Astrocyte of the cerebellum (primary cell): ENCODE results near the gene EVC.

Experiments used
- DNase-seq: peaks from one replicate; pipeline ENCODE4 v3.0.0-alpha.2; 2011; ENCODE audit warnings: low read depth
- H3K4me3 ChIP-seq: 2 replicates; pipeline ENCODE4 v1.5.1; 2011; ENCODE audit warnings: mild to moderate bottlenecking, low read depth, low read length, moderate library complexity
- CTCF ChIP-seq: IDR thresholded peaks from 2 replicates; pipeline ENCODE4 v1.5.1; 2012; ENCODE audit warnings: low read length, low read depth, moderate library complexity, mild to moderate bottlenecking; ENCODE audit errors: missing control alignments
- in situ Hi-C: cut with HindIII; loops from 2 replicates; pipeline ENCODE4 v1.10.0; 2017; ENCODE audit warnings: low sequenced_read_pairs

The EVC gene

GRCh38 chr4:5751666-5752375, 40.8 kb downstream of the EVC start:
- DNase-seq = no peak
- in situ Hi-C loops = no loop called here
- TF ChIP-seq CTCF = no peak
- no peak overlapping the region for H3K4me3 ChIP-seq

DNA sequence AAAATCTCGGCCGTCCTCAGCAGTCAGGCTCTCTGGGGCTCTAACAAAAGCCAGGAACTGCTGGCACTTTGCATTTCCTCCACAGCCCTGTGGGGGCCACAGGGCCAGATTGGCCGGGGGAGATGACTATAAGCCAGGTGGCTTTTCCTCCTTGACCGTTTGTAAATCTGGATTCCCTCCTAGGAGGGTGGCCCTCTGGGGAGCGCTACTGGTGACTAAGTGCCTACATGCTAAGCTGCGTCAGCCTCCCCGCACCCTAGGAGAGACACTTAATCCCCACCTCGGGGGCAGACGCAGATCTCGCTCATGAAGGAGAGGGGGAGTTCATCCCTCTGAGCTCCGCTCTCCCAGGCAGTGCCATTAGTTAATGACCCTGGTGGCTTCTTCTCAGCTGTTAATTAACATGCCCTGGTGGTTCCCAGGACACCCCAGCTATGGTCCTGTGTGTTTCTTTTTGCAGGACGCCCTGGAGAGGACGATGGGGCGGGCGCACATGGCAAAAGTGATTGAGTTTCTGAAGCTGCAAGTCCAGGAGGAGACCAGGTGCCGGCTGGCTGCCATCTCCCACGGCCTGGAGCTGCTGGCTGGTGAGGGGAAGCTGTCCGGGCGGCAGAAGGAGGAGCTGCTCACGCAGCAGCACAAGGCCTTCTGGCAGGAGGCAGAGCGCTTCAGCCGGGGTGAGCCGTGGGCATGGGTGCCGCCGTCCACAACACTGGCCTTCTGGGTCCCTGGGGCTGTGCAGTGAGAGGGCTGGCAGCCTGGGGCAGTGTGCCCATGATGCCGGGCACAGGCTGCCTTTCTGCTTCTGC, 41.6 kb downstream of the EVC start:
- peak; percentile 4 for TF ChIP-seq CTCF
- DNase-seq = no peak
- H3K4me3 ChIP-seq = no peak overlapping the region
- in situ Hi-C loops = no loop called here

- in situ Hi-C loops = no loop called here
- no peak for DNase-seq
- no peak for TF ChIP-seq CTCF
- H3K4me3 ChIP-seq = no peak overlapping the region
These were observed 42.4 kb downstream of the EVC start for GRCh38 chr4:5753366-5753765.

DNA sequence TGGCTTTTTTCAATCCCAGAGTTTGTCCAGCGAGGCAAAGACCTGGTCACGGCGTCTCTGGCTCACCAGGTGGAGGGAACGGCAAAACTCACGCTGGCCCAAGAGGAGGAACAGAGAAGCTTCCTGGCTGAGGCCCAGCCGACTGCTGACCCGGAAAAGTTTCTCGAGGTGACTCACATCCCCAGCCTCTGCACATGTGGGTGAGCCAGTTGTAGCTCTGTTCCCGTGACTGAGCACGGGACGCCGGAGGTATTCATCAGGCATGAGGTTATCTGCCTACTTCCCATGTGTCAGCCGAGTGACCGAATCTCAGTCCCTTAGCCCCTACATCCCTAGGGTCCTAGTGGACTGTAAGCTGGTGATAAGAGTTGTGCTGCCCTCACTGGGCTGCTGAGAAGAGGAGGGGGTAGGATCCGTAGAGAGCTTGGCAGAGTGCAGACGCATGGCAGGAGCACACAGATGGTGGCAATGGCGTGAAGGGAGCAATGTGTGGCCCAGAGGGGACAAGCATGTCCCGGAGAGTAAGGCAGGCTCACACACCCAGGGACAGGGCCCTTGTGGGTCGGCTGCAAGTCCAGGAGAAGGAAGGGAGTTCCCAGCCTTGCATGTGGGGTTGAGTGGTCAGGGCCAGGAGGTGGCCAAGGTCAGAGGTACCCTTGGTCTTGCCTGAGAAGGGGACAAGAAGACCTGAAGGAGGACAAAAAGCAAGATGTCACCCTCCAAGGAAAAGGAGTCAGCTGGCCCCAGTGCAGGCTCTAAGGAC, 42.9 kb downstream of the EVC start:
- no peak overlapping the region for H3K4me3 ChIP-seq
- in situ Hi-C loops = no loop called here
- TF ChIP-seq CTCF = no peak
- peak; percentile 62 for DNase-seq

- in situ Hi-C loops = no loop called here
- H3K4me3 ChIP-seq = no peak overlapping the region
- no peak for TF ChIP-seq CTCF
- no peak for DNase-seq
These were observed 43.5 kb downstream of the EVC start for GRCh38 chr4:5754529-5754881.

GRCh38 chr4:5755161-5755560, 44.2 kb downstream of the EVC start:
- H3K4me3 ChIP-seq = no peak overlapping the region
- in situ Hi-C loops = no loop called here
- no peak for DNase-seq
- TF ChIP-seq CTCF = no peak
